BLaER1 treated with 17β-estradiol and CSF1 and Interleukin-3, amounts not matched to agents 10 nM and 100 nM (cell line): ENCODE measurements around the gene IGLL5.
"Not testable (repeated sequence)": the region's sequence is repeated elsewhere in the genome, so short reads cannot be mapped to it uniquely, and the experiment has no call there.

Experiments used
- H3K27ac ChIP-seq, 11 experiments: shearing (Covaris generic); formaldehyde crosslinking; 2 replicates each; pipeline ENCODE4 v1.8.1; 2022
- H3K27me3 ChIP-seq, 11 experiments: shearing (Covaris generic); formaldehyde crosslinking; 2 replicates each; pipeline ENCODE4 v1.8.1; 2022
- H3K36me3 ChIP-seq, 11 experiments: shearing (Covaris generic); formaldehyde crosslinking; 2 replicates each; pipeline ENCODE4 v1.8.1; 2022
- H3K4me1 ChIP-seq, 10 experiments: shearing (Covaris generic); formaldehyde crosslinking; 2 replicates each; pipeline ENCODE4 v1.8.1; 2022
- H3K4me2 ChIP-seq, 11 experiments: shearing (Covaris generic); formaldehyde crosslinking; 2 replicates each; pipeline ENCODE4 v1.8.1; 2022
- H3K4me3 ChIP-seq, 10 experiments: shearing (Covaris generic); formaldehyde crosslinking; 2 replicates each; pipeline ENCODE4 v1.8.1; 2022
- H3K9ac ChIP-seq, 11 experiments: shearing (Covaris generic); formaldehyde crosslinking; 2 replicates each; pipeline ENCODE4 v1.8.1; 2022
- H3K9me3 ChIP-seq, 11 experiments: shearing (Covaris generic); formaldehyde crosslinking; replicated peaks in 1 of 11; 2 replicates each; pipeline ENCODE4 v1.8.1; 2022
- H4K20me1 ChIP-seq, 11 experiments: shearing (Covaris generic); formaldehyde crosslinking; 2 replicates each; pipeline ENCODE4 v1.8.1; 2022
- Cebpa-rat ChIP-seq, 11 experiments: shearing (Covaris generic); IDR thresholded peaks; 2 replicates each; pipeline ENCODE4 v1.8.1; 2022

The IGLL5 gene

DNA sequence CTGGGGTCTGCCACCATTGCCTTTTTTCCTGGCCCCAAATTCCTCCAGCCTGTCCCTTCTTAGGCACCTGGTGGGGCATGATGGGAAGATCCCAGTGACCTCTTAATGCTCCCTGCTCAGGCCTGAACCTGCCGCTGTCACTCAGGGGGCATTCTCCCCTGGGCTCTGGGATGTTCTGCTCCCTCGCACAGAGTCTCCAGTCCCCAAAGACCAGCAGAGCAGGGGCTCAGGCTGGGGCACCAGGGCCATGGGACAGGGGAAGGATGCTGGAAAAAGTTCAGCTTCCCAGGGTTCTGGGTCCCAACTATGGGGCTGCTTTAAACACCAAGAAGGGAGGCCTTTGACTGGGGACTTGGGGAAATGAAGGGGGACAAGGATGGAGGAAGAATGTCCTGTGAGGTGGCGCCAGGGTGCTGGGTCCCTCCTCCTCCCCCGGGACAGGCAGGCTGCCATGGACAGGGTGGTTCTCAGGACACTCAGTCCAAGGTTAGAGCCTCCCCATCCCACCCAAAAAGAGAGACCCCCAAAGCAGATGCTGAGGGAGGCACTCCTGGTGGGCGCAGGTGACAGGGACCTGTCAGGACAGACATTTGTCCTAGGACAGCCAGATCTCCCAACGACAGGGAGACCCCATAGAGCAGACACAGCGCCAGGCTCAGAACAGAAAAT, 30.8 kb downstream of the IGLL5 start:
- H3K9ac ChIP-seq, result no peak overlapping the region
- no peaks in the 10 kb centered on the region for H3K27me3 ChIP-seq
- no peak for TF ChIP-seq Cebpa-rat (IDR thresholded peaks at IDR 0.05)
- peaks cover 18 to 96% (median 68%) of the 10 kb centered on the region in 10 experiments for H3K4me1 ChIP-seq
- peak overlapping the region in 8 of 11 experiments; percentile 7 to 58 (median 20); a peak in 9 of 22 replicates for H3K4me2 ChIP-seq
- no peaks in the 10 kb centered on the region for H3K36me3 ChIP-seq
- 0 out of 22 replicates have a peak overlapping the region, but pooled peaks of 2 of the 11 experiments have one; percentile 13 to 22 for H3K27ac ChIP-seq
- no peaks in the 10 kb centered on the region for H4K20me1 ChIP-seq
- H3K4me3 ChIP-seq, result no peak overlapping the region
- H3K9me3 ChIP-seq, result no peaks in the 10 kb centered on the region

DNA sequence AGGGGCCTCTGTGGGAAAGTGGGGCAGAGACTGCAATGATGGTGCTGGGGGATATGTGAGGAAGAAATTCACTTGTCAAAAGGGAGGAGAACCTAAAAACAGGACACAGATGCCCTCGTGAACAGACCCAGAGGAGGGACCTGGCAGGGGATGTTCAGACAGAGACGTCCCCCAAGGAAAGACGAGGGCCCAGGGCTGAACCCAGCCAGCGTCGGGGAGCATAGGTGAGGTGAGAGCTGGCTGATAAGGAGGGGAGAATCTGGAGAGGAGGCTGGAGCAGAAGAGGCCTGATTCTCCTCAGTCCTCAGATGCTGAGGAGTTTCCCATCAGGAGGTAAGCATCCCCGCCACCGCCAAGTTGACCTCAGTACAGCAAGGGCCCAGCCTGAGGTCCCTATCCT, 31.4 kb downstream of the IGLL5 start:
- Histone ChIP-seq H3K27ac (0 out of 22 replicates have a peak overlapping the region, but pooled peaks of 1 of the 11 experiments have one; percentile 22), H4K20me1 (no peaks in the 10 kb centered on the region), H3K36me3 (no peaks in the 10 kb centered on the region), H3K9ac (no peak overlapping the region), H3K27me3 (no peaks in the 10 kb centered on the region), H3K9me3 (no peaks in the 10 kb centered on the region), H3K4me1 (peaks cover 12 to 91% (median 64%) of the 10 kb centered on the region in 10 experiments), H3K4me3 (no peak overlapping the region), H3K4me2 (peak overlapping the region in 4 of 11 experiments; percentile 48 to 59 (median 56); a peak in 3 of 22 replicates)
- no peak for TF ChIP-seq Cebpa-rat (IDR thresholded peaks at IDR 0.05)

DNA sequence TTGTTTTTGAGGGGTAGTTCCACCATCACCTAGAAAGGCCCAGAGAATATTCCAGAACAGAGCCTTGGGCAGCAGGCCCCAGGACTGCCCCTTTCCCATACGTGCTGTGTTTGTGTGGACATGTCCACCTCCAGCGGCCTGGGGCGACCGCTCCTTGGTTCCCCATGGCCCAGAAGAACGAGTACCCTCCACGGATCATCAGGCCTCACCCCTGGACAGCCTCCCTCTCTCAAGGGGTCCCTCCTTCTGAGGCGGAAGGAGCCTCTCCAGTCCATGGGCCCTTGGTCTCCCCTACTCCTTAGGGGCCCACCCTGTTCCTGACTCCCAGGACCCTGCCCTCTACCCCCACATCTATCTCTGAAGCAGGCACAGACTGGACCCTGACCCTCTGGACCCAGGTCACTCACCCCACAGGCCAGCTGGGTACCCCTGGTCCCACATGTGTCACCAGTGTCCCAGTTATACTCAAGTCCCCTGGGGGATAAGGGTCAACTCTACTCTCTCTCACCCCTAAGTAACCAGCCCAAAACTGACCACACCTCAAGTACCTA, 32.6 kb downstream of the IGLL5 start:
- no peaks in the 10 kb centered on the region for H3K27me3 ChIP-seq
- H3K4me3 ChIP-seq, result no peak overlapping the region
- no peak overlapping the region for H3K27ac ChIP-seq
- H3K4me2 ChIP-seq, result peak overlapping the region in 8 of 11 experiments; percentile 30 to 60 (median 54); a peak in 13 of 22 replicates
- H3K9ac ChIP-seq, result no peak overlapping the region
- no peak for TF ChIP-seq Cebpa-rat (IDR thresholded peaks at IDR 0.05)
- no peaks in the 10 kb centered on the region for H3K36me3 ChIP-seq
- H3K9me3 ChIP-seq, result no peaks in the 10 kb centered on the region
- H3K4me1 ChIP-seq, result peaks cover 8 to 91% (median 64%) of the 10 kb centered on the region in 10 experiments
- no peaks in the 10 kb centered on the region for H4K20me1 ChIP-seq

DNA sequence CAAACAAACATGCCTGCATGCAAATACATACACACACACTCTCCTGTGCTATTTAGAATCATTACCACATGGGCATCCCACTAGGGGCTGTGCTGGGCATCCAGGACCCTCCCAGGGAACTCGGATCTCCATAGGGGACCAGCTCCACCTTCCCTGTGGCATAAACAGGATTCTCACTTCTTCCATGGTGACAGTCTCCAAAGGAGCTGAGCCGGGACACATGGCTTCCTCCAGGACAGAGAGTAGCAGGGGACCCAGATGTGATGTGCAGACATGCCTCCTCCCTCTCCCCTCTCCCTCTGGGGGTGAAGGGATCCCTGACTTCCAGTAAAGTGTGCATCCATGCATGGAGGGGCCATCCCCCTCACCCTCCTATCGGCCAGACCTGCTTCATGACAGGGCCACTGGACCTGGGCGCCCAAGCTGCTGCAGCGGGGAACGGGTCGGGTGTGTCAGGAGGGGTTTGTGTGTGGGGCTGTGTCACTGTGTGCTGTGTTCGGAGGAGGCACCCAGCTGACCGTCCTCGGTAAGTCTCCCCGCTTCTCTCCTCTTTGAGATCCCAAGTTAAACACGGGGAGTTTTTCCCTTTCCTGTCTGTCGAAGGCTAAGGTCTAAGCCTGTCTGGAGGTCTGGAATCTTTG, 33.4 kb downstream of the IGLL5 start:
- no peak for TF ChIP-seq Cebpa-rat (IDR thresholded peaks at IDR 0.05)

DNA sequence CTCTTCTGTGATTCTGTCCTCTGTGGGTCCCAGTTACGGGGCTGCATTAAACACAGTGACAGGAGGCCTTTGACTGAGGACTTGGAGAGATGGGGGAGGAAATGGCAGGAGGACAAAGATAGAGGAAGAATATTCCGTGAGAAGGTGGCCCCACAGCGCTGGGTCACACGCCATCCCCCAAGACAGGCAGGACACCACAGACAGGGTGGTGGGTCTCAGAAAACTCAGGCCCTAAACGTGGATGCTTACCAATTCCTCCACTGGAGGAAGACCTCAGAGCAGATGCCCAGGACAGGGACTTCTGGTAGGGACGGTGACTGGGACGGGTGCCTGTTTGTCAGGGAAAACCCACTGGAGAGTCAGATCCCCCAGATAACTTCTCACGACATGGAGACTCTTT, 34.0 kb downstream of the IGLL5 start:
- Histone ChIP-seq H3K4me2 (peak overlapping the region in 10 of 11 experiments; percentile 10 to 60 (median 54); a peak in 19 of 22 replicates), H3K4me3 (no peak overlapping the region), H3K9ac (peak overlapping the region in 2 of 11 experiments; percentile 14 to 19; a peak in 2 of 22 replicates)

More for the DNA sequence above, 33.4 kb downstream of the IGLL5 start:
- Histone ChIP-seq H3K4me1 (peaks cover 13 to 92% (median 66%) of the 10 kb centered on the region in 10 experiments), H3K27me3 (no peaks in the 10 kb centered on the region), H4K20me1 (no peaks in the 10 kb centered on the region), H3K27ac (peak overlapping the region in 3 of 11 experiments; percentile 30 to 44 (median 32); a peak in 6 of 22 replicates), H3K9ac (peak overlapping the region in 2 of 11 experiments; percentile 14 to 19; a peak in 1 of 22 replicates), H3K4me2 (peak overlapping the region in 10 of 11 experiments; percentile 10 to 60 (median 54); a peak in 19 of 22 replicates), H3K9me3 (no peaks in the 10 kb centered on the region), H3K36me3 (no peaks in the 10 kb centered on the region), H3K4me3 (no peak overlapping the region)

DNA sequence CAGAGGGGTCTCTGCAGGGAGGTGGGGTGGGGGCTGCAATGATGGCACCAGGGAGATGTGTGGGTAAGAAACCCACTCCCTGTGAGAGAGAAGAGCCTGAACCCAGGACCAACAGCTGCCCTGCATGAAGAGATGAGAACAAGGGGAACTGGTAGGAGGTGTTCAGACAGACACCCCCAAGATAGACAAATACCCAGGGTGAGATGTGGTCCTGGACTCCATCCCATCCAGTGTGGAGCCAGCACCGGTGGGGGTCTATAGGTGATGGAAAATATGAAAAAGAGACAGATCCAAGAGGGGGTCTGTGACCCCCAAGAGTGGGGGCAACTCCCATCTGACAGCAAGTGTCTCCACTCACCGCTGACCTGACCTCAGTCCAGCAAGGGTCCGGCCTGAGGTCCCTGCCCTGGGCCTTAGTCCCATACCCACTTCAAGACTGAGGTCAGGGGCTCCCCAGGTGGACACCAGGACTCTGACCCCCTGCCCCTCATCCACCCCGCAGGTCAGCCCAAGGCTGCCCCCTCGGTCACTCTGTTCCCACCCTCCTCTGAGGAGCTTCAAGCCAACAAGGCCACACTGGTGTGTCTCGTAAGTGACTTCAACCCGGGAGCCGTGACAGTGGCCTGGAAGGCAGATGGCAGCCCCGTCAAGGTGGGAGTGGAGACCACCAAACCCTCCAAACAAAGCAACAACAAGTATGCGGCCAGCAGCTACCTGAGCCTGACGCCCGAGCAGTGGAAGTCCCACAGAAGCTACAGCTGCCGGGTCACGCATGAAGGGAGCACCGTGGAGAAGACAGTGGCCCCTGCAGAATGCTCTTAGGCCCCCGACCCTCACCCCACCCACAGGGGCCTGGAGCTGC, 34.7 kb downstream of the IGLL5 start:
- H3K9me3 ChIP-seq, H3K36me3 ChIP-seq, H3K27me3 ChIP-seq, H4K20me1 ChIP-seq, H3K9ac ChIP-seq, H3K4me3 ChIP-seq: not testable (repeated sequence)
- Histone ChIP-seq H3K4me2 (peak overlapping the region in 9 of 11 experiments; percentile 10 to 60 (median 54); a peak in 14 of 22 replicates), H3K27ac (peak overlapping the region in 2 of 11 experiments; percentile 30 to 44; a peak in 2 of 22 replicates), H3K4me1 (peaks cover 25 to 96% (median 73%) of the 10 kb centered on the region in 10 experiments)

More for the DNA sequence above, 34.0 kb downstream of the IGLL5 start:
- Histone ChIP-seq H4K20me1 (no peaks in the 10 kb centered on the region), H3K27ac (peak overlapping the region in 3 of 11 experiments; percentile 30 to 44 (median 32); a peak in 5 of 22 replicates), H3K36me3 (no peaks in the 10 kb centered on the region), H3K4me1 (peaks cover 19 to 94% (median 66%) of the 10 kb centered on the region in 10 experiments), H3K27me3 (no peaks in the 10 kb centered on the region), H3K9me3 (no peaks in the 10 kb centered on the region)
- no peak for TF ChIP-seq Cebpa-rat (IDR thresholded peaks at IDR 0.05)

DNA sequence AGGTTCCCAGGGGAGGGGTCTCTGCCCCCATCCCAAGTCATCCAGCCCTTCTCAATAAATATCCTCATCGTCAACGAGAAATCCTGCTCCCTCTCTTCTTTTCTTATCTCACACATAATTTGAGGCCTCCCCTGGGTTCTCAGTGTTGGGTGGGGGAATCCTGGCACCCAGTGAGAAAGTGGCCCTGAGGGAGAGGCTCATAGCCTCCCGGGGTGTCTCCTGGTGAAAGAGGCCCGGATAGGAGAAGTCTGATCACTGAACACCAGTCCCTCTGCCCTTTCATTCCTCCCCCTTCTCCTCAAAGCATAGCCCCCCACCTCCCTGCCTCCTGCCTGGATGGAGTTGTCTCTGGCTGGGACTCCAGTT, 35.3 kb downstream of the IGLL5 start:
- no peak overlapping the region for H3K4me3 ChIP-seq
- no peaks in the 10 kb centered on the region for H4K20me1 ChIP-seq
- no peaks in the 10 kb centered on the region for H3K36me3 ChIP-seq
- H3K4me2 ChIP-seq, result peak overlapping the region in 5 of 11 experiments; percentile 10 to 60 (median 55); a peak in 4 of 22 replicates
- no peaks in the 10 kb centered on the region for H3K27me3 ChIP-seq
- no peak overlapping the region for H3K9ac ChIP-seq
- no peaks in the 10 kb centered on the region for H3K9me3 ChIP-seq
- no peak for TF ChIP-seq Cebpa-rat (IDR thresholded peaks at IDR 0.05)
- H3K27ac ChIP-seq, result no peak overlapping the region
- H3K4me1 ChIP-seq, result peaks cover 31 to 97% (median 79%) of the 10 kb centered on the region in 10 experiments

DNA sequence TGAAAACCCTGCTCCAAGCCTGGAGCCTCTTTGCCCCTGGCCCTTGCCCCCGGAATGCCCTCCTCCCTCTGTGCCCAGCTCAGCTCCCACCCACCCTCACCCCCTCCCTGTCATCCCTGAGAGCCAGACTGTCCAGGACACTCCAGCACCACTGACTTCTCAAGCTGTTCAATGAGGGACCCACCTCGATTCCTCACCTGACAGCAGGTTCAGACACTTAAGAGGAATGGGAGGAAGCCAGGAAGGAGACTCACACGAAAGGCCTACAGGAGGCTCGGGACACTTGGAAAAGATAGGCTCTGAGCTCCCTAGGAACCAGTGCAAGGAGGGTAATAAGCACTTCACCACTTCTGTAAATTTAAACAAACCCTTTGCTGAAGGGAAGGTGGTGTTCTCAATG, 35.8 kb downstream of the IGLL5 start:
- Histone ChIP-seq H3K4me2 (peak overlapping the region in 2 of 11 experiments; percentile 55 to 90; a peak in 3 of 22 replicates), H3K9me3 (no peaks in the 10 kb centered on the region), H3K9ac (no peak overlapping the region), H3K4me3 (no peak overlapping the region), H3K27ac (no peak overlapping the region), H3K27me3 (no peaks in the 10 kb centered on the region), H4K20me1 (no peaks in the 10 kb centered on the region), H3K36me3 (no peaks in the 10 kb centered on the region), H3K4me1 (peaks cover 35 to 97% (median 80%) of the 10 kb centered on the region in 10 experiments)
- no peak for TF ChIP-seq Cebpa-rat (IDR thresholded peaks at IDR 0.05)
